ENCODE results near the gene ARID3A. TPM values are rescaled to one million over a fixed set of nuclear protein-coding genes. Genes with fewer than 3 reads are reported as not detected.

The ARID3A gene
- total RNA-seq, 1 experiment from 2014 or later, result 12.2 TPM

- no peak for DNase-seq (ENCODE audit: low read depth)
- in situ Hi-C loops (cut with HindIII; ENCODE audit: low pct_unique_long_range_greater_than_20kb, low sequenced_read_pairs), result no loop called here
These were observed 39.2 kb downstream of the ARID3A start for GRCh38 chr19:964761-965694.

- no peak for DNase-seq (ENCODE audit: low read depth)
- in situ Hi-C loops (cut with HindIII; ENCODE audit: low pct_unique_long_range_greater_than_20kb, low sequenced_read_pairs), result no loop called here
These were observed 40.8 kb downstream of the ARID3A start for GRCh38 chr19:966485-967088.

DNA sequence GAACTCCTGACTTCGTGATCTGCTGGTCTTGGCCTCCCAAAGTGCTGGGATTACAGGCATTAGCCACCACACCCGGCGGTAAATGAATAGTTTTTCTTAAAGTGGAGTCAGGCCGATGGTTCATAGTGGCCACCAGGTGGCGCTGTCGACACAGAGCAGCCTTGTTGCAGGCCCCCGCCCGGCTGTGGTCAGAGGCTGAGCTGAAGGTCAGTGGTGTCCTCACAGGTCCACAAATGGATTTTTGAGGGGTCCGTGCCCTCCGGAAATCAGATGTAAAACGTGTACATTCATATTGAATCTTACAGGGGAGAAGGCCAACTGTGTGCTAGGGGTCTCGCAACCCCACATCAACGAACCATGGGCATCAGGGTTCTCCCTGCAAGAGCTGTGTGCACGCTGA is 44.9 kb downstream of the ARID3A start:
- no peak for DNase-seq (ENCODE audit: low read depth)

GRCh38 chr19:971795-972194 is 46.0 kb downstream of the ARID3A start:
- in situ Hi-C loops (cut with HindIII; ENCODE audit: low pct_unique_long_range_greater_than_20kb, low sequenced_read_pairs), result no loop called here
- no peak for DNase-seq (ENCODE audit: low read depth)

More for the DNA sequence above, 44.9 kb downstream of the ARID3A start:
- in situ Hi-C loops (cut with HindIII; ENCODE audit: low pct_unique_long_range_greater_than_20kb, low sequenced_read_pairs), result no loop called here

GRCh38 chr19:972281-972680 is 46.4 kb downstream of the ARID3A start:
- DNase-seq (ENCODE audit: low read depth), result no peak
- in situ Hi-C loops (cut with HindIII; ENCODE audit: low pct_unique_long_range_greater_than_20kb, low sequenced_read_pairs), result no loop called here

DNA sequence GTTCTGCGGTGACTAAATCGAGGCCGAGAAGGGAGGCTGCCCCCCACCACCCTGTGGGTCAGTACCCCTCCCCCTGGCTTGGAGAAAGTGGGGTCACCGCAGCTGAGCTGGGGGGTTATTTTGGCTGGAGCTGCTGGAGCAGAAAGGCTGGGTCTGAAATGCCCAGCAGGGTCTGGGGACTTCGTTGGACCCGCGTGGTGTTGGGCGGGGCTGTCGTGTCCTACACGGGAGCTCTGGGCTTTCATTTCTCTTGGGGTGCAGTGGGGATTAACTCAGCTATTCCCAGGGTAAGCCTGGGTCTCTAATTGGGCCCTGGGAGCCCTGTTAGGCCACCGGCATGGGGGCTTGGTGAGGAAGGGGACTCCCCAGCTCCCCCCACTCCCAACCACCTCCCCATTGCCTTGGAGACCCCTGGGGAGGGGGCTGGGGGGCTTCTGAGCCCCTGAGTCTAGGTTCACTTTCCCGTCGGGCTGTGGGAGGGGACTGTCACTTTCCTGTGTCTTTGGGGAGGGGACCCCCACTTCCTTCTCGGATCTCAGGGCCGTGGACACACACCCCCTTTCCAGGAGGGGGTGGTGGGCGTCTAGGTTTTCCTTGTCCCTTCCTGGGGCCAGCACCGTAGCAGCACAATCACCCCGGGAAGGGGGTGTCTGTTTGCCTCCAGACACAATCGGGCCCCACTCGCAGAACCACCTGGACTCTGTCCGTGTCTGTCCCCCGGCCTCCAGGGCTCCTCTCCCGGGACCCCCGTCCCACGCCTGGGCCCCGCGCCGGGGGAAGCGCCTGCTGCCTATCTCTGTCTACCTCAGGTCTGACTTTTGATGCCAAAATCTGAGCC is 48.1 kb downstream of the ARID3A start:
- no peak for DNase-seq (ENCODE audit: low read depth)
- in situ Hi-C loops (cut with HindIII; ENCODE audit: low pct_unique_long_range_greater_than_20kb, low sequenced_read_pairs), result no loop called here

- no peak for DNase-seq (ENCODE audit: low read depth)
- in situ Hi-C loops (cut with HindIII; ENCODE audit: low pct_unique_long_range_greater_than_20kb, low sequenced_read_pairs), result no loop called here
These were observed 48.9 kb downstream of the ARID3A start for GRCh38 chr19:974564-975257.

DNA sequence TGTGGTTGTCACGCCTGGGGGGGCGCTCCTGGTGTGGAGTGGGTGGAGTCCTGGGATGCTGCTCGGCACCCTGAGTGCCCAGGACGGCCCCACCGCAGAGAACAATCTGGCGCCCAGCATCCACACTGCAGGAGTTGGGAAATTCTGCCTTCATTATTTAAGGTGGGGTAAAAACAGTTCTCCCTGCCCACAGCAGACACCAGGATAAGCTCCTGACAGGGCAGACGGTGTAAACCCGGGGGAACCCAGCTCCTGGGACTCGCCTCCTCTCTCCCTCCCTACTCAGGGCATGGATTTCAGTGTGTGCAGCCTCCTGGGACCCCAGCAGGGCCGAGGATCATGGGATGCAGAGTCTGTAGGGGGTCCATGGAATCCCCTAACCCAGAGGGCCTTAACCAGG is 50.6 kb downstream of the ARID3A start:
- no peak for DNase-seq (ENCODE audit: low read depth)
- in situ Hi-C loops (cut with HindIII; ENCODE audit: low pct_unique_long_range_greater_than_20kb, low sequenced_read_pairs), result no loop called here

DNA sequence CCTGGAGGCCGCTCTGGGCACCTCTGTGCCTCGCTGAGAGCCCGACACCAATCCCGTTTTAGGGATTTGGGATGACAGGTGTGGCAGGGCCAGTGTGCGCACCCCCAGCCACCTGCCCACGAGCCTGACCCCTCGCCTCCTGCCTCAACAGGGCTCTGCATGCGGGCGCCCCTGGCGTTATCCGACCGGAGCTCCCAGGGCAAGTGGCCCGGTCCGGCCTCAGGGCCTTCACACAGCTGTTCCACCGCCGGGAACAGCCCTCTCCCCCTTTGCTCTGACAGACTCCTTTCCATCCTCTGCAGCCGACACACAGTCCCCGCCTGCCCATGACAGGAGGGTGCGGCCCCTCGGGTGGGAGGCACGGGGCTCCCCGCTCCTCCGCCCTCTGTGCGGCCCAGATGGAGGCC is 51.2 kb downstream of the ARID3A start:
- DNase-seq (ENCODE audit: low read depth), result no peak
- in situ Hi-C loops (cut with HindIII; ENCODE audit: low pct_unique_long_range_greater_than_20kb, low sequenced_read_pairs), result no loop called here

GRCh38 chr19:979318-979741 is 53.5 kb downstream of the ARID3A start:
- in situ Hi-C loops (cut with HindIII; ENCODE audit: low pct_unique_long_range_greater_than_20kb, low sequenced_read_pairs), result no loop called here
- no peak for DNase-seq (ENCODE audit: low read depth)

GRCh38 chr19:980133-980998 is 54.5 kb downstream of the ARID3A start:
- DNase-seq (ENCODE audit: low read depth), result peak; percentile 39
- in situ Hi-C loops (cut with HindIII; ENCODE audit: low pct_unique_long_range_greater_than_20kb, low sequenced_read_pairs), result no loop called here

DNA sequence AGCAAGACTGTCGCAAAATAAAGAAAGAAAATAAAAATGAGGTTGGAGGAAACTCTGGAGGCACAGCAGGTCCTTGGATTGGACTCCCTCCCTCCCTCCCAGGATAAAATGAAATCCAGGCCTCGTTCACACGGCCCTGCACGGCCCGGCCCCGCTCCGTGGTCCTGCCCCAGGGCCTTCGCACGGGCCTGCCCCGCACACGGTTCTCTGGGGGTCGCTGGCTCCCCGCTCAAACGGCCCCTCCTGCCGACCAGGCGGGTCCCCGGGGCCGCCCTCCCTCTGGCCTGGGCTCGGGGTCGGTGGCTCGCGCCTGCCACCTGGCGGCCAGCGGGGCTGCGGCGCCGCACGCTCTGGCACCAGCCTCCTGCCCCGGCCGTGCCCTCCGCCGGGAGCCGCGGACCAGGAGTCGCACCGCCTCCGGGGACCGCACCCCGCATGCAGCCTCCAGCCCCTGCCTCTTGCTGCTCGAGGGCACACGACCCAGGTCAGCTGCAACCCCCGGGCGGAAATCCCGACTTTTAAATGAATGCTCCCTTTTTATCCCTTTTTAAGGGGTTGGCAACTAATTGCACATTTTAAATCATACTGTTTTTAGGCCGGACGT is 56.8 kb downstream of the ARID3A start:
- in situ Hi-C loops (cut with HindIII; ENCODE audit: low pct_unique_long_range_greater_than_20kb, low sequenced_read_pairs), result no loop called here
- DNase-seq (ENCODE audit: low read depth), result peak; percentile 57

- peak; percentile 65 for DNase-seq (ENCODE audit: low read depth)
- in situ Hi-C loops (cut with HindIII; ENCODE audit: low pct_unique_long_range_greater_than_20kb, low sequenced_read_pairs), result no loop called here
These were observed 58.5 kb downstream of the ARID3A start, which contains the start of gene WDR18 for GRCh38 chr19:984165-984967. WDR18 (plus strand) TSS chr19:984345; CDS start chr19:984354, 9 bp downstream.

DNA sequence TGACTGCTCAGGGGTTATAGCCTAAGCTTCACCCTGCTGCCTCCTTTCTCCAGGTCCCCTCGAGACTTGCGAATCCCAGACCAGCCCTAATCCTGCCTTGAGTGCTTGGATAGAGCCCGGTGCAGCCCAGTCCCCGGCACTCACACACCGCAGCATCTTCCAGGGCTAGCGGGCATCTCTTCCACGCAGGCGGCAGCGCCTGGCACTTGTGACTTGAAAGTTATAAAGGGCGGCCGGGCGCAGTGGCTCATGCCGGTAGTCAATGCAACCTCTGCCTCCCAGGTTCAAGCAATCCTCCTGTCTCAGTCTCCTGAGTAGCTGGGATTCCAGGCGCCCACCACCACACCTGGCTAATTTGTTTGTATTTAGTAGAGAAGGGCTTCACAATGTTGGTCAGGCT is 60.2 kb downstream of the ARID3A start:
- in situ Hi-C loops (cut with HindIII; ENCODE audit: low pct_unique_long_range_greater_than_20kb, low sequenced_read_pairs), result no loop called here
- DNase-seq (ENCODE audit: low read depth), result no peak

DNA sequence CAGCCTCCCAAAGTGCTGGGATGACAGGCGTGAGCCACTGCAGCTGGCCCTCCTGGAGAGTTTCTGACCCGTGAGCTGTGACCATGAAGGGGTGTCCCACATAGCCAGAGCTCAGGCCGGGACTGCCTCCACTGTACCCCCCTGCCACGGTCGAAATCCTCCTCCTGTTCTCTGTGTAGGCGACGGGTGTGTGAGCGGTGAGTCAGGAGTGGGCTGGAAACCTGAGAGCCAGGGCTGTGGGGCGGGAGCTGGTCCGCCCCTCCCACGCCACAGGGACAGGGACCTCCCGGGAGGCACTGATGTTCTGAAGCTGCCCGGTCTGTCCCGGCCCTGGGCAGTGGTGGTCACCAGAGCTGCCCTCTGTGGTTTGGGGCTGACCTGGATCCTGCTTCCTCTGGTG is 62.2 kb downstream of the ARID3A start:
- DNase-seq (ENCODE audit: low read depth), result no peak
- in situ Hi-C loops (cut with HindIII; ENCODE audit: low pct_unique_long_range_greater_than_20kb, low sequenced_read_pairs), result no loop called here

GRCh38 chr19:988510-988909 is 62.7 kb downstream of the ARID3A start:
- in situ Hi-C loops (cut with HindIII; ENCODE audit: low pct_unique_long_range_greater_than_20kb, low sequenced_read_pairs), result no loop called here
- no peak for DNase-seq (ENCODE audit: low read depth)
